Right atrium auricular region (tissue), 2 donors: ENCODE data around the gene GUK1. TPM values are rescaled to one million over a fixed set of nuclear protein-coding genes. Genes with fewer than 3 reads are reported as not detected.
"Not testable (repeated sequence)": the region's sequence is repeated elsewhere in the genome, so short reads cannot be mapped to it uniquely, and the experiment has no call there.

Source experiments
- DNase-seq: peaks from one replicate; pipeline ENCODE4 v3.0.0-alpha.2; 2019; ENCODE audit warnings: low spot score
- H3K27ac ChIP-seq, 2 donors: fragments of 200-600 bp; sonication (generic); 1 replicate in 1 of 2; 2 replicates in 1 of 2; pipeline ENCODE4 v1.5.1; 2016 to 2019
- H3K27me3 ChIP-seq, 2 donors: fragments of 200-600 bp; sonication (generic); one replicate each; pipeline versions ENCODE4 v1.5.1 to v1.6.0; 2017 to 2019
- H3K36me3 ChIP-seq: fragments of 200-600 bp; sonication (generic); one replicate; pipeline ENCODE4 v1.5.1; 2016
- H3K4me1 ChIP-seq, 2 donors: fragments of 200-600 bp; sonication (generic); one replicate each; pipeline versions ENCODE4 v1.5.1 to v1.6.0; 2017 to 2019
- H3K4me3 ChIP-seq, 2 donors: fragments of 200-600 bp; sonication (generic); 1 replicate in 1 of 2; 2 replicates in 1 of 2; pipeline ENCODE4 v1.5.1; 2017 to 2019; ENCODE audit warnings: mild to moderate bottlenecking in 1 of 2, moderate library complexity in 1 of 2
- H3K9me3 ChIP-seq, 2 donors: fragments of 200-600 bp; sonication (generic); one replicate each; pipeline ENCODE4 v1.5.1; 2019
- CTCF ChIP-seq, 2 donors: fragments of 200-600 bp; sonication (generic); IDR thresholded peaks; one replicate each; pipeline ENCODE4 v1.5.1; 2019; ENCODE audit warnings: antibody characterized with exemption in 2 of 2
- total RNA-seq, 2 donors: library from RNA; depleted of rRNA; stranded (reverse); fragments of >200 nt; gene quantifications; one replicate each; pipeline ENCODE4 v1.1.0, GENCODE V29; 2016

The GUK1 gene
- total RNA-seq, 2 donors from 2014 or later, result 179 to 277 TPM

DNA sequence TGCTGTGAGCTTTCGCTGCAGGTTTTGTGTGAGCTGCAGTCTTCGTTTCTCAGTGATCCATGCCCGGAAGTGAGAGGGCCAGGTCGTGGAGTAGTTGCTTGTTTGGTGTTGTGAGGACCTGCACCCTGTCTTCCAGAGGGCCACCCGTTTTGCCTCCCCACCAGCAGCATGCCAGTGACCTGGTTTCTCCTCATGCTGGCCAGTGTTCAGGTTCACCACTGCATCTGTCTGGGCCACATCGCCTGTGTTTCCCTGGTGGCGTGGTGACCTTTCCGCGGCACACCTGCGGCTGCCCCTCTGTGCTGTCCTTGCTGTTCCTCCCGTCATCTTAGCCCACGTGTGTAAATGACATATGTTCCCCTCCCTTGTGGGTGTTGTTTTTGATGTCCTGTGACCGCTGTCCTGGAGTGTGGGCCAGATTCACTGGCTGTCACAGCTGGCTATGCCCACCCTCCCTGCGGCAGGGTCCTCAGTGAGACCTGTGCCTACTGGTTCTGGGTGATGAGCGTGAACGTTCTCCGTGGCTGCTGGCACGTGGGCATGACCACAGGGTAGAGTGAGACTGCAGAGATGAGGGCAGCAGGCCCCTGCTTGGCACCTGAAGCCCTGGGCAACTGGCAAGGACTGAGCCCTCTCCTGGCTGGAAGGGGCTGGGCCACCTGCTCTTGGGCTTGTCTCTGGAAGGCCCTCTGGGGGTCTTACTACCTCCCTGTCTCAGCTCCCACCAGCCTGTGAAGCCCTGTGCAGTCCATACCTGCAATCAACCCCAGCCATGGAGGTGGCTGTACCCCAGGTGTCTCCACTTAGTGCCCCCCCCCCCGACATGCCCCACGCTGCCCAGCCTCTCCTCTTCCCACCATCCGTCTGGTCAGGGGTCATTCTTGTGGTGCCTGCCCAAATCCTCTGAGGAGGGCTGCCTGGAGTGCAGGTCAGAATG is 32.8 kb downstream of the GUK1 start:
- no peaks in the 10 kb centered on the region for H3K27me3 ChIP-seq
- DNase-seq, result no peak
- H3K9me3 ChIP-seq, result no peaks in the 10 kb centered on the region
- H3K36me3 ChIP-seq, result peaks cover 18% of the 10 kb centered on the region
- H3K4me1 ChIP-seq, result peaks cover 0 to 3% of the 10 kb centered on the region in 2 donors
- no peak overlapping the region for H3K4me3 ChIP-seq
- H3K27ac ChIP-seq, result no peak overlapping the region
- no peak for TF ChIP-seq CTCF (IDR thresholded peaks at IDR 0.05)

GRCh38 chr1:228173528-228174481 is 33.7 kb downstream of the GUK1 start:
- DNase-seq, H3K27ac ChIP-seq, H3K4me3 ChIP-seq: not testable (repeated sequence)

DNA sequence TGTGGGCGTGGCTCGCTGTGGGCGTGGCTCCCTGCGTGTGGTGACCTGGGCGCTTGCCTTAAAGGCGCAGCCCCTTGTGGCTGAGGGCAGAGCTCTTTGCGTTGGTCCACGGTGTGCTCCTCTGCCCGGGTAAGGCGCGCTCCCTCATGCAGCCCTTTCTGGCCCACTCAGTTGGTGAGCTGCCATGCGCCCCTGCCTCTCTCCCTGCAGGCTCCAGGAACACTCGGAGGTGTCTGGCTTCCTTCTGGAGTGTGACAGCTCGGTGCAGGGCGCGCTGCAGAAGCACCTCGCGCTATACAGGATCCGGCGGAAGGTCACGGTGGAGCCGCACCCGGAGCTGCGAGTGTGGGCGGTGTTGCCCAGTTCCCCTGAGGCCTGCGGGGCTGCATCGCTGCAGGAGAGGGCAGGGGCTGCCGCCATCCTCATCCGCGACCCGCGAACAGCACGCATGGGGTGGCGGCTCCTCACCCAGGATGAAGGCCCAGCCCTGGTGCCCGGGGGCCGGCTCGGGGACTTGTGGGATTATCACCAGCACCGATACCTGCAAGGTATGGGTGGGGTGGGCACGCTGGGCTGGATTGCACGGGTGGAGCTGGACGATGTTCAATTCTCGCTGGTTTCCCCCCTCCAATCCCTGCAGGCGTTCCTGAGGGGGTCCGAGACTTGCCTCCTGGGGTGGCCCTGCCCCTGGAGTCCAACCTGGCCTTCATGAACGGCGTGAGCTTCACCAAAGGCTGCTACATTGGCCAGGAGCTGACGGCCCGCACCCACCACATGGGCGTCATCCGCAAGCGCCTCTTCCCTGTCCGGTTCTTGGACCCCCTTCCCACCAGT is 34.6 kb downstream of the GUK1 start:
- peaks cover 18% of the 10 kb centered on the region for H3K36me3 ChIP-seq
- no peak for TF ChIP-seq CTCF (IDR thresholded peaks at IDR 0.05)
- no peaks in the 10 kb centered on the region for H3K27me3 ChIP-seq
- no peaks in the 10 kb centered on the region for H3K9me3 ChIP-seq
- H3K4me1 ChIP-seq, result peaks cover 0 to 3% of the 10 kb centered on the region in 2 donors
- DNase-seq, result no peak
- H3K27ac ChIP-seq, result no peak overlapping the region
- peak overlapping the region in 1 of 2 donors; percentile 23 for H3K4me3 ChIP-seq

More at GRCh38 chr1:228173528-228174481, 33.7 kb downstream of the GUK1 start:
- not testable (repeated sequence) for H3K27me3 ChIP-seq, H3K4me1 ChIP-seq, H3K9me3 ChIP-seq
- H3K36me3 ChIP-seq, result peaks cover 18% of the 10 kb centered on the region

- peaks cover 0 to 3% of the 10 kb centered on the region in 2 donors for H3K4me1 ChIP-seq
- H3K4me3 ChIP-seq, result no peak overlapping the region
- peaks cover 18% of the 10 kb centered on the region for H3K36me3 ChIP-seq
- H3K27ac ChIP-seq, result no peak overlapping the region
- H3K27me3 ChIP-seq, result no peaks in the 10 kb centered on the region
- no peaks in the 10 kb centered on the region for H3K9me3 ChIP-seq
- DNase-seq, result no peak
- TF ChIP-seq CTCF (IDR thresholded peaks at IDR 0.05), result no peak
These were observed 35.4 kb downstream of the GUK1 start for GRCh38 chr1:228175316-228176023.

DNA sequence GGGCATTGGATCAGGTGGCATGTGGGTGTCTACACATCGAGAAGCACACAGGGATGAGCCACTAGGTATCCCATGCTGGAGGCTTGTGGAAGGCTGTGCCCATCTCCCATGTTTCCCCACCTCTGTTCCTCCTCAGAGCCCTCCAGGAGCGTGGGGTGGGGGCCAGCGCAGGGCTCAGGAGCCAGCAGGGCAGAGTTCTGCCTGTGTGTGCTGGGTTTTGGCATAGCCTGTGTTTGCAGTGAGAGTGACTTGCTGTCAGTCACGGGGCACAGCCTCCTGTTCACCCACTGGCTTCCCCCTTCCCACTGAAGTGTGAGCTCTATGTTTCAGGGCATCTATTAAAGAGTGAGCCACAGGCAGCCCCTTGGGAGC is 35.9 kb downstream of the GUK1 start:
- peaks cover 0 to 3% of the 10 kb centered on the region in 2 donors for H3K4me1 ChIP-seq
- no peak for DNase-seq
- H3K27me3 ChIP-seq, result no peaks in the 10 kb centered on the region
- H3K9me3 ChIP-seq, result no peaks in the 10 kb centered on the region
- no peak overlapping the region for H3K27ac ChIP-seq
- TF ChIP-seq CTCF (IDR thresholded peaks at IDR 0.05), result no peak
- peaks cover 18% of the 10 kb centered on the region for H3K36me3 ChIP-seq
- H3K4me3 ChIP-seq, result no peak overlapping the region
